Measurements from ENCODE around the gene MAN2B2. TPM values are rescaled to one million over a fixed set of nuclear protein-coding genes. Genes with fewer than 3 reads are reported as not detected.

MAN2B2 gene
- total RNA-seq, 4 donors from 2014 or later, result 3.3 to 5.6 (median 4.5) TPM

DNA sequence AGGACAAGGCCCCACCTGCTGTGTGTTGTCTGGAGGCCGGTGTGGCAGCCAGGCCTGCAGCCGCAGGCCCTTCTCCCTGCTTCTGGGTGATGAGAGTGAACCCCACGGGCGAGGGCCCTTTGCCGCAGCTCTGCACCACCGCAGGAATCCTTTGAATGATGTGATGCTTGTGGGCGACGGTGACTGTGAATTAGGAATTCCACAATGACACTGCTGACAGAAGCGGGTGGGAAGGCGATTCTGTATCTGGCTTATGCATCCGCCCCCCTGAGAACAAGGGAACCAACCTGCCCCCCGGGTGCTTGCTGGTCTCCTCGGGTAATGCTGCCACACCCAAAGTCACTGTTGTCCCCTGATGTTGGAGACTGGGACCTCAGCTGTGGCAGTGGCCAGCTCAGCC, 19.5 kb upstream of the MAN2B2 start:
- in situ Hi-C loops (cut with MboI; ENCODE audit: low sequenced_read_pairs in 4 of 4) (no loop called here), intact Hi-C loops (cut with DNase I; ENCODE audit: low total_unique reads) (no loop called here)
- DNase-seq (no peak), ATAC-seq (no peak)
- H3K9me3 ChIP-seq, result no peaks in the 10 kb centered on the region
- no peaks in the 10 kb centered on the region for H3K36me3 ChIP-seq
- no peak for TF ChIP-seq CTCF (IDR thresholded peaks at IDR 0.05 in 4 of 5, conservative IDR thresholded peaks at IDR 0.05 in 1 of 5)
- TF ChIP-seq POLR2A (IDR thresholded peaks at IDR 0.05), result no peak
- peaks cover 17 to 32% (median 27%) of the 10 kb centered on the region in 3 donors for H3K27me3 ChIP-seq
- no peak overlapping the region for H3K4me3 ChIP-seq
- no peaks in the 10 kb centered on the region for H3K4me1 ChIP-seq
- H3K27ac ChIP-seq, result no peak overlapping the region

- H3K4me1 ChIP-seq, result no peaks in the 10 kb centered on the region
- H3K36me3 ChIP-seq, result no peaks in the 10 kb centered on the region
- H3K27ac ChIP-seq, result no peak overlapping the region
- in situ Hi-C loops (cut with MboI; ENCODE audit: low sequenced_read_pairs in 4 of 4) (no loop called here), intact Hi-C loops (cut with DNase I; ENCODE audit: low total_unique reads) (no loop called here)
- DNase-seq, result no peak
- H3K4me3 ChIP-seq, result no peak overlapping the region
- TF ChIP-seq CTCF (IDR thresholded peaks at IDR 0.05 in 4 of 5, conservative IDR thresholded peaks at IDR 0.05 in 1 of 5) (no peak), POLR2A (IDR thresholded peaks at IDR 0.05) (no peak)
- no peaks in the 10 kb centered on the region for H3K9me3 ChIP-seq
- peaks cover 17 to 35% (median 34%) of the 10 kb centered on the region in 3 donors for H3K27me3 ChIP-seq
- ATAC-seq, result no peak
These were observed 18.7 kb upstream of the MAN2B2 start for GRCh38 chr4:6556263-6556662.

DNA sequence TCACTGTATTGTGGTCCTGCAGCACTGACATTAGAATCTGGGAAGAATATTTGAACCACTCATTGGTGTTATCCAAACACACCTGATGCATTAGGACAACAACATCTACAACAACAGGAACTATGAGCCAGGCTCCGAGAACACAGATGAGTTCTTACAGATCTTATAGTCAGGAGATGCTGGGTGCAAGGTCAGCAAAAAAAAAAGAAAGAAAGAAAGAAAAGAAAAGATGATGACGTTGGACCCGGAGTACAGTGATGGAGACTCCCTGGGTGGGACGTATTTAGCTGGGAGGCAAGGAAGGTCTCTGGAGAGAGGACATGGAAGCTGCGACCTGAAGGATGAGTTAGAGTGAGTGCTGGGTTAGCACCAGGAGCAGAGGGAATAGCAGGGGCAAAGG, 17.8 kb upstream of the MAN2B2 start:
- H3K36me3 ChIP-seq, result no peaks in the 10 kb centered on the region
- intact Hi-C loops (cut with DNase I; ENCODE audit: low total_unique reads), result no loop called here
- H3K9me3 ChIP-seq, result no peaks in the 10 kb centered on the region
- ATAC-seq (no peak), DNase-seq (no peak)
- H3K27me3 ChIP-seq, result peaks cover 22 to 43% (median 38%) of the 10 kb centered on the region in 3 donors
- H3K4me1 ChIP-seq, result no peaks in the 10 kb centered on the region
- in situ Hi-C loops (cut with MboI; ENCODE audit: low sequenced_read_pairs in 4 of 4), result no loop called here
- no peak overlapping the region for H3K27ac ChIP-seq
- TF ChIP-seq CTCF (IDR thresholded peaks at IDR 0.05 in 4 of 5, conservative IDR thresholded peaks at IDR 0.05 in 1 of 5) (no peak), POLR2A (IDR thresholded peaks at IDR 0.05) (no peak)
- no peak overlapping the region for H3K4me3 ChIP-seq

DNA sequence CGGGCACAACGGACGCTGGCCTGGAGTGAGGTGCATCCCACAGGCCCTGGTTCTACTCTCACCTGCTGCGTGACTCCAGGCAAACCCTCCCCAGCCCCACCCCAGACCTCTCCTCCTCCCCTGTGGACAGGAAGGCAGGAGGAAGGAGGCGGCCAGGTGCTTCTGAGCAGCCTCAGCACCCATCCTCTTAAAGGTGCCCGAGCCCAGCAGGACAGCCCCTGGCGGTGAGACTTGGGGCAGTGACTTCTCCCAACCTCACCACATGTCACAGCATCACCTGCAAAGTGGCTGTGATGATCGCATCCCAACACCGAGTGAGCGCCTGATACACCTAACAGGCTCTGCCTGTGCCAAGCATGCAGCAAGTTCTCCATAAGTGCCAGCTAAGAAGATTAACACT, 17.1 kb upstream of the MAN2B2 start:
- no peak for DNase-seq
- no peak for ATAC-seq
- H3K36me3 ChIP-seq, result no peaks in the 10 kb centered on the region
- intact Hi-C loops (cut with DNase I; ENCODE audit: low total_unique reads), result no loop called here
- in situ Hi-C loops (cut with MboI; ENCODE audit: low sequenced_read_pairs in 4 of 4), result no loop called here
- H3K9me3 ChIP-seq, result no peaks in the 10 kb centered on the region
- peaks cover 29 to 50% (median 41%) of the 10 kb centered on the region in 3 donors for H3K27me3 ChIP-seq
- peaks cover 0 to 1% of the 10 kb centered on the region in 2 donors for H3K4me1 ChIP-seq
- H3K27ac ChIP-seq, result no peak overlapping the region
- no peak overlapping the region for H3K4me3 ChIP-seq
- no peak for TF ChIP-seq CTCF (IDR thresholded peaks at IDR 0.05 in 4 of 5, conservative IDR thresholded peaks at IDR 0.05 in 1 of 5)
- no peak for TF ChIP-seq POLR2A (IDR thresholded peaks at IDR 0.05)
